Dermis blood vessel endothelial cell (primary cell): Measurements from ENCODE around the gene BEX3. TPM values are rescaled to one million over a fixed set of nuclear protein-coding genes. Genes with fewer than 3 reads are reported as not detected.
"Not testable (repeated sequence)": the region's sequence is repeated elsewhere in the genome, so short reads cannot be mapped to it uniquely, and the experiment has no call there.

ENCODE experiments used
- DNase-seq: peaks from one replicate; pipeline ENCODE4 v3.0.0; 2010
- total RNA-seq: library from RNA; depleted of rRNA; stranded (reverse); fragments of >200 nt; gene quantifications from 2 replicates; pipeline ENCODE4 v1.2.3, GENCODE V29; 2014

Gene BEX3
- total RNA-seq: 258 and 269 TPM in 2 replicates

GRCh38 chrX:103376118-103376978, at the start of gene BEX3:
BEX3 (plus strand) TSS chrX:103376538; CDS start chrX:103377522, 984 bp downstream.
- DNase-seq: peak; percentile 70

- peak; percentile 14 for DNase-seq
Measured at GRCh38 chrX:103329991-103330390, 46.3 kb upstream of the BEX3 start, which contains the start of gene TCEAL7. TCEAL7 (plus strand) TSS chrX:103330239; CDS start chrX:103331404, 1,165 bp downstream.

GRCh38 chrX:103330681-103331288, 45.6 kb upstream of the BEX3 start:
- peak; percentile 10 for DNase-seq

GRCh38 chrX:103338663-103339062, 37.7 kb upstream of the BEX3 start:
- DNase-seq: no peak

- DNase-seq: peak; percentile 67
Measured at GRCh38 chrX:103343105-103343504, 33.2 kb upstream of the BEX3 start.

GRCh38 chrX:103344606-103345005, 31.7 kb upstream of the BEX3 start:
- peak; percentile 79 for DNase-seq

GRCh38 chrX:103347682-103348397, 28.5 kb upstream of the BEX3 start:
- no peak for DNase-seq

- DNase-seq: peak; percentile 85
Measured at GRCh38 chrX:103356130-103356798, 20.1 kb upstream of the BEX3 start, which contains the start of gene TCEAL9. TCEAL9 (plus strand) TSS chrX:103356506; CDS start chrX:103357685, 1,179 bp downstream.

- DNase-seq: peak; percentile 43
Measured at GRCh38 chrX:103356858-103357257, 19.5 kb upstream of the BEX3 start.

GRCh38 chrX:103357871-103358270, 18.5 kb upstream of the BEX3 start:
- DNase-seq: no peak

- not testable (repeated sequence) for DNase-seq
Measured at GRCh38 chrX:103359605-103360004, 16.7 kb upstream of the BEX3 start.

GRCh38 chrX:103360092-103360491, 16.2 kb upstream of the BEX3 start:
- DNase-seq: peak; percentile 67

GRCh38 chrX:103360916-103361315, 15.4 kb upstream of the BEX3 start:
- no peak for DNase-seq

- no peak for DNase-seq
Measured at GRCh38 chrX:103361798-103362197, 14.5 kb upstream of the BEX3 start.

- DNase-seq: peak; percentile 67
Measured at GRCh38 chrX:103362474-103362873, 13.9 kb upstream of the BEX3 start.

- no peak for DNase-seq
Measured at GRCh38 chrX:103363046-103363445, 13.3 kb upstream of the BEX3 start.

GRCh38 chrX:103367502-103367901, 8.8 kb upstream of the BEX3 start:
- DNase-seq: no peak

- DNase-seq: no peak
Measured at GRCh38 chrX:103369479-103369878, 6.9 kb upstream of the BEX3 start.

- no peak for DNase-seq
Measured at GRCh38 chrX:103372886-103373285, 3.5 kb upstream of the BEX3 start.

GRCh38 chrX:103373581-103373980, 2.8 kb upstream of the BEX3 start:
- no peak for DNase-seq

GRCh38 chrX:103376979-103377324, 614 bp downstream of the BEX3 start:
- peak; percentile 47 for DNase-seq

- DNase-seq: no peak
Measured at GRCh38 chrX:103378990-103379389, 2.7 kb downstream of the BEX3 start.

- no peak for DNase-seq
Measured at GRCh38 chrX:103382877-103383276, 6.5 kb downstream of the BEX3 start.
